ENCODE measurements around the gene CYP2C18.

DNA sequence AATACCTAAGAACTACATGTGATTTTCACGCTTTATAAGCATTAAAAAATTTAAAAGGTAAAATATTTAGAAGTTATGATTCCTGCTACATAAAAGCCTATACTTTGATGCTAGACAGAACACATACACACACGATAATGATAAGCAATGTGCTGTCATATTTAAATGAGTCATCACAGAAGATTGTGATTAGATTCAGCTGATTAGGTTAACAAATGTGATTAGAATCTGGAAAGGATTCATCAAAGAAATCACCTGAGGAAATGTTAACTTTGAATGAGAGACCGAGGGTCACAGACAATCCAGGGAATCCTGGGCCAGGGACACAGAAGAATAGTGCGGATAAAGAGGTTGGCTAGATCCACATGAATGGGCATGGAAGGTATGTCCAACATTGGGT is 42.0 kb upstream of the CYP2C18 start:
- TF ChIP-seq, protein P1, sequence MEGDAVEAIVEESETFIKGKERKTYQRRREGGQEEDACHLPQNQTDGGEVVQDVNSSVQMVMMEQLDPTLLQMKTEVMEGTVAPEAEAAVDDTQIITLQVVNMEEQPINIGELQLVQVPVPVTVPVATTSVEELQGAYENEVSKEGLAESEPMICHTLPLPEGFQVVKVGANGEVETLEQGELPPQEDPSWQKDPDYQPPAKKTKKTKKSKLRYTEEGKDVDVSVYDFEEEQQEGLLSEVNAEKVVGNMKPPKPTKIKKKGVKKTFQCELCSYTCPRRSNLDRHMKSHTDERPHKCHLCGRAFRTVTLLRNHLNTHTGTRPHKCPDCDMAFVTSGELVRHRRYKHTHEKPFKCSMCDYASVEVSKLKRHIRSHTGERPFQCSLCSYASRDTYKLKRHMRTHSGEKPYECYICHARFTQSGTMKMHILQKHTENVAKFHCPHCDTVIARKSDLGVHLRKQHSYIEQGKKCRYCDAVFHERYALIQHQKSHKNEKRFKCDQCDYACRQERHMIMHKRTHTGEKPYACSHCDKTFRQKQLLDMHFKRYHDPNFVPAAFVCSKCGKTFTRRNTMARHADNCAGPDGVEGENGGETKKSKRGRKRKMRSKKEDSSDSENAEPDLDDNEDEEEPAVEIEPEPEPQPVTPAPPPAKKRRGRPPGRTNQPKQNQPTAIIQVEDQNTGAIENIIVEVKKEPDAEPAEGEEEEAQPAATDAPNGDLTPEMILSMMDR (IDR thresholded peaks at IDR 0.05), result no peak
- TF ChIP-seq POLR2A (IDR thresholded peaks at IDR 0.05), result no peak
